GM19395 (cell line): Measurements from ENCODE around the gene GALE.

ENCODE experiments used
- ATAC-seq: cut with Tn5 transposase; IDR thresholded peaks from one replicate; pipeline ENCODE4 v1.9.1; 2021; ENCODE audit warnings: mild to moderate bottlenecking, moderate library complexity; ENCODE audit not compliant: unreplicated experiment

Gene GALE

GRCh38 chr1:23756676-23757075, 43.9 kb downstream of the GALE start:
- ATAC-seq: no peak

GRCh38 chr1:23752909-23753308, 47.6 kb downstream of the GALE start:
- ATAC-seq: no peak

GRCh38 chr1:23751815-23752200, 48.7 kb downstream of the GALE start:
- no peak for ATAC-seq

GRCh38 chr1:23751050-23751814, 49.3 kb downstream of the GALE start:
- ATAC-seq: no peak

- ATAC-seq: no peak
These were observed 52.5 kb downstream of the GALE start for GRCh38 chr1:23748016-23748415.
